Liver (tissue), 9 donors: ENCODE data around the gene KRT80. TPM values are rescaled to one million over a fixed set of nuclear protein-coding genes. Genes with fewer than 3 reads are reported as not detected.

Source experiments
- DNase-seq: peaks from one replicate; pipeline ENCODE4 v3.0.0-alpha.2; 2017; ENCODE audit warnings: low spot score
- H3K27ac ChIP-seq, 2 donors: one replicate each; pipeline ENCODE4 v1.7.0; 2013; ENCODE audit warnings: inconsistent platforms in 2 of 2, low read length in 2 of 2, control low read depth in 1 of 2, low read depth in 1 of 2, mild to moderate bottlenecking in 1 of 2
- H3K27me3 ChIP-seq, 4 donors: one replicate each; pipeline versions ENCODE4 v1.6.1 to v1.7.0; 2013; ENCODE audit warnings: low read length in 3 of 4, inconsistent platforms in 1 of 4, mild to moderate bottlenecking in 1 of 4, moderate library complexity in 1 of 4; ENCODE audit not compliant: control insufficient read depth in 4 of 4, insufficient read depth in 4 of 4
- H3K36me3 ChIP-seq, 4 donors: one replicate each; pipeline versions ENCODE4 v1.6.1 to v1.7.0; 2013; ENCODE audit warnings: low read length in 3 of 4, mild to moderate bottlenecking in 3 of 4, low read depth in 1 of 4, moderate library complexity in 1 of 4; ENCODE audit not compliant: control insufficient read depth in 4 of 4, insufficient read depth in 3 of 4
- H3K4me1 ChIP-seq, 4 donors: one replicate each; pipeline versions ENCODE4 v1.6.1 to v1.7.0; 2013; ENCODE audit warnings: low read length in 3 of 4, mild to moderate bottlenecking in 3 of 4, moderate library complexity in 1 of 4; ENCODE audit not compliant: control insufficient read depth in 4 of 4, insufficient read depth in 4 of 4
- H3K4me3 ChIP-seq, 3 donors: one replicate each; pipeline versions ENCODE4 v1.6.1 to v1.7.0; 2013; ENCODE audit warnings: low read length in 3 of 3, control low read depth in 1 of 3, low read depth in 1 of 3, mild to moderate bottlenecking in 1 of 3
- H3K9ac ChIP-seq, 2 donors: one replicate each; pipeline ENCODE4 v1.7.0; 2013; ENCODE audit warnings: low read length in 2 of 2, mild to moderate bottlenecking in 2 of 2, moderate library complexity in 2 of 2, control low read depth in 1 of 2, low read depth in 1 of 2
- H3K9me3 ChIP-seq, 4 donors: one replicate each; pipeline versions ENCODE4 v1.6.1 to v1.7.0; 2013; ENCODE audit warnings: low read length in 3 of 4; ENCODE audit not compliant: control insufficient read depth in 4 of 4
- ATF3 ChIP-seq: IDR thresholded peaks from 2 replicates; pipeline ENCODE4 v1.6.1; 2016; ENCODE audit warnings: antibody characterized with exemption
- EGR1 ChIP-seq, 2 donors: IDR thresholded peaks; 2 replicates each; pipeline ENCODE4 v1.6.1; 2016 to 2018; ENCODE audit warnings: antibody characterized with exemption in 2 of 2, low read depth in 2 of 2
- FOXA1 ChIP-seq: IDR thresholded peaks from 2 replicates; pipeline ENCODE4 v1.6.1; 2016; ENCODE audit warnings: antibody characterized with exemption
- HNF4A ChIP-seq, 2 donors: conservative IDR thresholded peaks; 2 replicates each; pipeline ENCODE4 v1.6.1; 2016; ENCODE audit warnings: antibody characterized with exemption in 2 of 2, mild to moderate bottlenecking in 2 of 2
- HNF4G ChIP-seq: IDR thresholded peaks from 2 replicates; pipeline ENCODE4 v1.6.1; 2016; ENCODE audit warnings: antibody characterized with exemption
- JUND ChIP-seq, 2 donors: IDR thresholded peaks; 2 replicates each; pipeline ENCODE4 v1.6.1; 2016; ENCODE audit warnings: antibody characterized with exemption in 2 of 2
- RAD21 ChIP-seq, 2 donors: IDR thresholded peaks; 2 replicates each; pipeline ENCODE4 v1.6.1; 2016; ENCODE audit warnings: antibody characterized with exemption in 2 of 2, mild to moderate bottlenecking in 2 of 2
- REST ChIP-seq: IDR thresholded peaks from 2 replicates; pipeline ENCODE4 v1.6.1; 2016; ENCODE audit warnings: antibody characterized with exemption, mild to moderate bottlenecking
- RXRA ChIP-seq, 2 donors: IDR thresholded peaks; 2 replicates each; pipeline ENCODE4 v1.6.1; 2017 to 2018; ENCODE audit warnings: antibody characterized with exemption in 2 of 2, mild to moderate bottlenecking in 1 of 2
- SP1 ChIP-seq: IDR thresholded peaks from 2 replicates; pipeline ENCODE4 v1.6.1; 2018; ENCODE audit warnings: antibody characterized with exemption, mild to moderate bottlenecking
- WGBS: extraction: QIAGEN DNeasy Blood & Tissue Kit; methylation state at CpG from one replicate; pipeline ENCODE4 v1.1.7; 2013; 5-methylcytosine and 5-hydroxymethylcytosine counted together
- polyA plus RNA-seq, 2 donors: library from polyadenylated mRNA; stranded (reverse) in 1 of 2; unstranded in 1 of 2; fragments of 200-250 nt in 1 of 2; fragments of >200 nt in 1 of 2; fragmentation: Nextera tagmentation in 1 of 2; extraction: Ambion mirVana in 1 of 2; gene quantifications; one replicate each; pipeline versions ENCODE4 v1.2.1 to v1.2.3, GENCODE V29; 2013 to 2015
- total RNA-seq, 2 donors: library from RNA; depleted of rRNA; stranded (reverse); fragments of >200 nt; gene quantifications; one replicate each; pipeline ENCODE4 v1.2.3, GENCODE V29; 2014
- TF ChIP-seq, protein P1 (sequence below): fragments of 150-350 bp; IDR thresholded peaks from 2 replicates; pipeline ENCODE4 v1.5.1; 2017; ENCODE audit warnings: improper control_type of control experiment, low read depth, low read length; ENCODE audit not compliant: missing input control
- donor health status: healthy.
- donor health status: healthy.
- donor health status: healthy.
- donor health status: healthy.
- donor health status: healthy.

The KRT80 gene
- total and polyA plus RNA-seq, 4 donors: 0.04 to 0.12 (median 0.07) TPM

- 16% methylated on average over 18 of the region's 18 CpGs for WGBS
- no peak overlapping the region for H3K4me3 ChIP-seq
- H3K9me3 ChIP-seq: no peaks in the 10 kb centered on the region
- H3K9ac ChIP-seq: no peak overlapping the region
- DNase-seq: peak; percentile 69
- no peaks in the 10 kb centered on the region for H3K27me3 ChIP-seq
- no peaks in the 10 kb centered on the region for H3K36me3 ChIP-seq
- H3K27ac ChIP-seq: peak overlapping the region; percentile 6 to 55
- H3K4me1 ChIP-seq: peaks cover 10 to 45% (median 36%) of the 10 kb centered on the region in 4 donors
- TF ChIP-seq JUND (IDR thresholded peaks at IDR 0.05) (no peak), RXRA (IDR thresholded peaks at IDR 0.05) (no peak), HNF4G (no peak), HNF4A (conservative IDR thresholded peaks at IDR 0.05) (no peak), FOXA1 (no peak), SP1 (no peak), EGR1 (IDR thresholded peaks at IDR 0.05; ENCODE audit: low read depth in 2 of 2) (no peak), RAD21 (IDR thresholded peaks at IDR 0.05) (peak; percentile 75 to 81)
- TF ChIP-seq, protein P1, sequence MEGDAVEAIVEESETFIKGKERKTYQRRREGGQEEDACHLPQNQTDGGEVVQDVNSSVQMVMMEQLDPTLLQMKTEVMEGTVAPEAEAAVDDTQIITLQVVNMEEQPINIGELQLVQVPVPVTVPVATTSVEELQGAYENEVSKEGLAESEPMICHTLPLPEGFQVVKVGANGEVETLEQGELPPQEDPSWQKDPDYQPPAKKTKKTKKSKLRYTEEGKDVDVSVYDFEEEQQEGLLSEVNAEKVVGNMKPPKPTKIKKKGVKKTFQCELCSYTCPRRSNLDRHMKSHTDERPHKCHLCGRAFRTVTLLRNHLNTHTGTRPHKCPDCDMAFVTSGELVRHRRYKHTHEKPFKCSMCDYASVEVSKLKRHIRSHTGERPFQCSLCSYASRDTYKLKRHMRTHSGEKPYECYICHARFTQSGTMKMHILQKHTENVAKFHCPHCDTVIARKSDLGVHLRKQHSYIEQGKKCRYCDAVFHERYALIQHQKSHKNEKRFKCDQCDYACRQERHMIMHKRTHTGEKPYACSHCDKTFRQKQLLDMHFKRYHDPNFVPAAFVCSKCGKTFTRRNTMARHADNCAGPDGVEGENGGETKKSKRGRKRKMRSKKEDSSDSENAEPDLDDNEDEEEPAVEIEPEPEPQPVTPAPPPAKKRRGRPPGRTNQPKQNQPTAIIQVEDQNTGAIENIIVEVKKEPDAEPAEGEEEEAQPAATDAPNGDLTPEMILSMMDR: peak; percentile 61
Measured at GRCh38 chr12:52121824-52122539, 69.8 kb downstream of the KRT80 start.

- Histone ChIP-seq H3K9me3 (no peaks in the 10 kb centered on the region), H3K4me3 (no peak overlapping the region), H3K9ac (no peak overlapping the region), H3K36me3 (no peaks in the 10 kb centered on the region), H3K27me3 (no peaks in the 10 kb centered on the region), H3K27ac (no peak overlapping the region), H3K4me1 (peaks cover 10 to 49% (median 39%) of the 10 kb centered on the region in 4 donors)
- WGBS: 74% methylated on average over 19 of the region's 19 CpGs
- TF ChIP-seq REST (no peak), HNF4G (no peak), FOXA1 (no peak), ATF3 (no peak), EGR1 (IDR thresholded peaks at IDR 0.05; ENCODE audit: low read depth in 2 of 2) (no peak)
- no peak for DNase-seq
Measured at GRCh38 chr12:52120951-52121823, 70.6 kb downstream of the KRT80 start.
